CD4-positive, CD25-positive, alpha-beta regulatory T cell (primary cell): Measurements from ENCODE around the gene ZNF93. TPM values are rescaled to one million over a fixed set of nuclear protein-coding genes. Genes with fewer than 3 reads are reported as not detected.
A peak's percentile ranks its signal among the peaks of the same experiment; 100 is the strongest.
"Not testable (repeated sequence)": the region's sequence is repeated elsewhere in the genome, so short reads cannot be mapped to it uniquely, and the experiment has no call there.

Source experiments
- ATAC-seq, 2 donors: fragments of 150-1000 bp; cut with Tn5 transposase; one replicate each; pipeline ENCODE4 v1.10.0; 2021; ENCODE audit warnings: low read depth in 2 of 2, moderate number of reproducible peaks in 2 of 2, moderate library complexity in 1 of 2
- DNase-seq, 3 donors: peaks; one replicate each; pipeline versions ENCODE4 v3.0.0 to v3.0.0-alpha.2; 2012 to 2022; ENCODE audit warnings: mixed read lengths in 1 of 3
- H3K27ac ChIP-seq: one replicate; pipeline ENCODE4 v1.7.0; 2013; ENCODE audit warnings: mild to moderate bottlenecking, low read length; ENCODE audit not compliant: insufficient read depth, poor library complexity, severe bottlenecking
- H3K27me3 ChIP-seq: one replicate; pipeline ENCODE4 v1.7.0; 2013; ENCODE audit warnings: low read length; ENCODE audit not compliant: control insufficient read depth, insufficient read depth
- H3K36me3 ChIP-seq: one replicate; pipeline ENCODE4 v1.7.0; 2013; ENCODE audit warnings: mild to moderate bottlenecking, low read length, moderate library complexity; ENCODE audit not compliant: control insufficient read depth, insufficient read depth
- H3K4me1 ChIP-seq: 2 replicates; pipeline ENCODE4 v1.7.0; 2013; ENCODE audit warnings: mild to moderate bottlenecking, low read length; ENCODE audit not compliant: insufficient read depth, control insufficient read depth, poor library complexity, severe bottlenecking
- H3K4me3 ChIP-seq: one replicate; pipeline ENCODE4 v1.7.0; 2013; ENCODE audit warnings: low read depth, mild to moderate bottlenecking, low read length, moderate library complexity
- H3K9me3 ChIP-seq, 2 experiments: 1 replicate in 1 of 2; 2 replicates in 1 of 2; pipeline ENCODE4 v1.7.0; 2013; ENCODE audit warnings: low read length in 2 of 2, mild to moderate bottlenecking in 1 of 2, moderate library complexity in 1 of 2; ENCODE audit not compliant: control insufficient read depth in 2 of 2
- H3K27ac Mint-ChIP-seq, 3 donors: one replicate each; pipeline ENCODE4 v1.8.0; 2020 to 2022; ENCODE audit warnings: mild to moderate bottlenecking in 3 of 3, mixed read lengths in 3 of 3, moderate library complexity in 2 of 3
- H3K27me3 Mint-ChIP-seq: one replicate; pipeline ENCODE4 v1.8.0; 2022; ENCODE audit warnings: mild to moderate bottlenecking, mixed read lengths
- H3K36me3 Mint-ChIP-seq: one replicate; pipeline ENCODE4 v1.8.0; 2020; ENCODE audit warnings: mixed read lengths
- H3K4me1 Mint-ChIP-seq, 4 donors: one replicate each; pipeline ENCODE4 v1.8.0; 2020 to 2022; ENCODE audit warnings: mixed read lengths in 4 of 4, mild to moderate bottlenecking in 1 of 4
- H3K4me3 Mint-ChIP-seq, 4 donors: one replicate each; pipeline ENCODE4 v1.8.0; 2020 to 2022; ENCODE audit warnings: mild to moderate bottlenecking in 4 of 4, mixed read lengths in 4 of 4, moderate library complexity in 3 of 4
- H3K9me3 Mint-ChIP-seq, 7 donors: one replicate each; pipeline ENCODE4 v1.8.0; 2020 to 2022; ENCODE audit warnings: mixed read lengths in 7 of 7, mild to moderate bottlenecking in 3 of 7, moderate library complexity in 2 of 7
- polyA plus RNA-seq, 4 donors: library from polyadenylated mRNA; unstranded; fragments of 300-500 nt; fragmentation: Illumina TruSeq; gene quantifications; one replicate each; pipeline ENCODE4 v1.2.3, GENCODE V29; 2021
- total RNA-seq: library from RNA; stranded (reverse); gene quantifications from one replicate; pipeline ENCODE4 v1.2.3, GENCODE V29; 2022

Gene ZNF93
- total and polyA plus RNA-seq, 5 donors from 2014 or later: 5.6 to 14.6 (median 10.2) TPM

- DNase-seq, H3K27me3 Mint-ChIP-seq, H3K4me3 ChIP-seq, H3K27me3 ChIP-seq, H3K36me3 ChIP-seq, H3K27ac ChIP-seq, H3K4me3 Mint-ChIP-seq, H3K4me1 ChIP-seq, ATAC-seq: not testable (repeated sequence)
- peaks cover 20 to 46% of the 10 kb centered on the region in 2 experiments for H3K9me3 ChIP-seq
- H3K4me1 Mint-ChIP-seq: peaks cover 9 to 44% (median 17%) of the 10 kb centered on the region in 4 donors
- peaks cover 27% of the 10 kb centered on the region for H3K36me3 Mint-ChIP-seq
- H3K27ac Mint-ChIP-seq: peak overlapping the region in 1 of 3 donors; percentile 31
- peaks cover 0 to 26% (median 9%) of the 10 kb centered on the region in 7 donors for H3K9me3 Mint-ChIP-seq
Measured at GRCh38 chr19:19907551-19907950, 6.8 kb downstream of the ZNF93 start.

- Histone ChIP-seq H3K36me3 (peaks cover 13% of the 10 kb centered on the region), H3K4me1 (no peaks in the 10 kb centered on the region), H3K4me3 (no peak overlapping the region), H3K27me3 (no peaks in the 10 kb centered on the region), H3K9me3 (peaks cover 24 to 40% of the 10 kb centered on the region in 2 experiments), H3K27ac (no peak overlapping the region)
- DNase-seq (no peak), ATAC-seq (no peak)
- Mint-ChIP-seq H3K9me3 (peaks cover 0 to 28% (median 9%) of the 10 kb centered on the region in 7 donors), H3K4me1 (peaks cover 9 to 33% (median 11%) of the 10 kb centered on the region in 4 donors), H3K27me3 (no peaks in the 10 kb centered on the region), H3K4me3 (no peak overlapping the region), H3K36me3 (peaks cover 18% of the 10 kb centered on the region), H3K27ac (no peak overlapping the region)
Measured at GRCh38 chr19:19909654-19910053, 8.9 kb downstream of the ZNF93 start.

GRCh38 chr19:19911150-19911549 lies 10.4 kb downstream of the ZNF93 start:
- Histone ChIP-seq H3K4me1 (no peaks in the 10 kb centered on the region), H3K27me3 (no peaks in the 10 kb centered on the region), H3K4me3 (no peak overlapping the region), H3K9me3 (peaks cover 23 to 26% of the 10 kb centered on the region in 2 experiments), H3K27ac (no peak overlapping the region), H3K36me3 (peaks cover 13% of the 10 kb centered on the region)
- no peaks in the 10 kb centered on the region for H3K27me3 Mint-ChIP-seq
- H3K9me3 Mint-ChIP-seq: peaks cover 0 to 21% (median 0%) of the 10 kb centered on the region in 7 donors
- no peak for DNase-seq
- ATAC-seq: no peak
- H3K4me1 Mint-ChIP-seq: peaks cover 0 to 19% (median 7%) of the 10 kb centered on the region in 4 donors
- H3K36me3 Mint-ChIP-seq: peaks cover 11% of the 10 kb centered on the region
- no peak overlapping the region for H3K4me3 Mint-ChIP-seq
- no peak overlapping the region for H3K27ac Mint-ChIP-seq

GRCh38 chr19:19914596-19914995 lies 13.8 kb downstream of the ZNF93 start:
- Mint-ChIP-seq H3K4me3 (no peak overlapping the region), H3K9me3 (peaks cover 0 to 15% (median 2%) of the 10 kb centered on the region in 7 donors), H3K27me3 (no peaks in the 10 kb centered on the region), H3K4me1 (peaks cover 0 to 11% (median 0%) of the 10 kb centered on the region in 4 donors), H3K27ac (no peak overlapping the region), H3K36me3 (peaks cover 15% of the 10 kb centered on the region)
- H3K36me3 ChIP-seq: peaks cover 13% of the 10 kb centered on the region
- DNase-seq (no peak), ATAC-seq (no peak)
- peaks cover 14 to 22% of the 10 kb centered on the region in 2 experiments for H3K9me3 ChIP-seq
- H3K27me3 ChIP-seq: no peaks in the 10 kb centered on the region
- no peak overlapping the region for H3K27ac ChIP-seq
- no peak overlapping the region for H3K4me3 ChIP-seq
- no peaks in the 10 kb centered on the region for H3K4me1 ChIP-seq

- peaks cover 43% of the 10 kb centered on the region for H3K36me3 ChIP-seq
- DNase-seq: peak in 2 of 3 donors; percentile 10
- Mint-ChIP-seq H3K36me3 (peaks cover 52% of the 10 kb centered on the region), H3K9me3 (peaks cover 1 to 45% (median 26%) of the 10 kb centered on the region in 7 donors)
- H3K4me3 ChIP-seq, H3K27ac Mint-ChIP-seq, H3K27me3 Mint-ChIP-seq, H3K27me3 ChIP-seq, H3K4me1 ChIP-seq, H3K4me1 Mint-ChIP-seq, H3K27ac ChIP-seq, H3K4me3 Mint-ChIP-seq, ATAC-seq: not testable (repeated sequence)
- H3K9me3 ChIP-seq: peaks cover 71 to 75% of the 10 kb centered on the region in 2 experiments
Measured at GRCh38 chr19:19930417-19930816, 29.7 kb downstream of the ZNF93 start.

- not testable (repeated sequence) for H3K27me3 Mint-ChIP-seq, ATAC-seq, H3K4me1 Mint-ChIP-seq, H3K4me1 ChIP-seq, H3K27ac Mint-ChIP-seq, H3K27ac ChIP-seq, H3K27me3 ChIP-seq, H3K4me3 ChIP-seq, DNase-seq
- H3K4me3 Mint-ChIP-seq: peak overlapping the region in 1 of 4 donors; percentile 54
- peaks cover 0 to 57% (median 27%) of the 10 kb centered on the region in 7 donors for H3K9me3 Mint-ChIP-seq
- Histone ChIP-seq H3K36me3 (peaks cover 18% of the 10 kb centered on the region), H3K9me3 (peaks cover 67 to 73% of the 10 kb centered on the region in 2 experiments)
- peaks cover 28% of the 10 kb centered on the region for H3K36me3 Mint-ChIP-seq
Measured at GRCh38 chr19:19933432-19934314, 32.9 kb downstream of the ZNF93 start.

- Mint-ChIP-seq H3K9me3 (peaks cover 0 to 63% (median 25%) of the 10 kb centered on the region in 7 donors), H3K27ac (no peak overlapping the region), H3K36me3 (peaks cover 17% of the 10 kb centered on the region), H3K4me1 (no peaks in the 10 kb centered on the region), H3K27me3 (no peaks in the 10 kb centered on the region), H3K4me3 (no peak overlapping the region)
- H3K27ac ChIP-seq: no peak overlapping the region
- DNase-seq (no peak), ATAC-seq (no peak)
- H3K36me3 ChIP-seq: peaks cover 12% of the 10 kb centered on the region
- H3K4me3 ChIP-seq: no peak overlapping the region
- no peaks in the 10 kb centered on the region for H3K27me3 ChIP-seq
- no peaks in the 10 kb centered on the region for H3K4me1 ChIP-seq
- peaks cover 75 to 84% of the 10 kb centered on the region in 2 experiments for H3K9me3 ChIP-seq
Measured at GRCh38 chr19:19937403-19937802, 36.7 kb downstream of the ZNF93 start.
